HG02981 (cell line): ENCODE measurements around the gene KCTD10.
"Not testable (repeated sequence)": the region's sequence is repeated elsewhere in the genome, so short reads cannot be mapped to it uniquely, and the experiment has no call there.

Experiments
- ATAC-seq: cut with Tn5 transposase; IDR thresholded peaks from one replicate; pipeline ENCODE4 v1.9.1; 2021; ENCODE audit warnings: mild to moderate bottlenecking, moderate library complexity; ENCODE audit not compliant: unreplicated experiment

The KCTD10 gene

GRCh38 chr12:109450980-109451379 lies 26.1 kb downstream of the KCTD10 start:
- ATAC-seq: no peak

- no peak for ATAC-seq
Measured at GRCh38 chr12:109449845-109450532, 27.1 kb downstream of the KCTD10 start.

- ATAC-seq: no peak
Measured at GRCh38 chr12:109448707-109449390, 28.3 kb downstream of the KCTD10 start.

GRCh38 chr12:109448272-109448671 lies 28.8 kb downstream of the KCTD10 start:
- ATAC-seq: no peak

- no peak for ATAC-seq
Measured at GRCh38 chr12:109447482-109447881, 29.6 kb downstream of the KCTD10 start.

- ATAC-seq: no peak
Measured at GRCh38 chr12:109446869-109447268, 30.2 kb downstream of the KCTD10 start.

GRCh38 chr12:109445191-109445609 lies 31.9 kb downstream of the KCTD10 start:
- no peak for ATAC-seq

GRCh38 chr12:109444259-109444658 lies 32.8 kb downstream of the KCTD10 start:
- ATAC-seq: no peak

- no peak for ATAC-seq
Measured at GRCh38 chr12:109443794-109444193, 33.3 kb downstream of the KCTD10 start.

- no peak for ATAC-seq
Measured at GRCh38 chr12:109440851-109441490, 36.1 kb downstream of the KCTD10 start.

GRCh38 chr12:109439951-109440350 lies 37.1 kb downstream of the KCTD10 start:
- not testable (repeated sequence) for ATAC-seq

- ATAC-seq: no peak
Measured at GRCh38 chr12:109439181-109439580, 37.9 kb downstream of the KCTD10 start.

GRCh38 chr12:109436188-109436560 lies 40.9 kb downstream of the KCTD10 start:
- no peak for ATAC-seq

GRCh38 chr12:109435428-109436187 lies 41.5 kb downstream of the KCTD10 start:
- ATAC-seq: no peak

- ATAC-seq: no peak
Measured at GRCh38 chr12:109434582-109434981, 42.5 kb downstream of the KCTD10 start.

- ATAC-seq: no peak
Measured at GRCh38 chr12:109433618-109434017, 43.5 kb downstream of the KCTD10 start.

- no peak for ATAC-seq
Measured at GRCh38 chr12:109432842-109433304, 44.2 kb downstream of the KCTD10 start.

- no peak for ATAC-seq
Measured at GRCh38 chr12:109432431-109432830, 44.7 kb downstream of the KCTD10 start.

- ATAC-seq: no peak
Measured at GRCh38 chr12:109430244-109430643, 46.9 kb downstream of the KCTD10 start.

- ATAC-seq: not testable (repeated sequence)
Measured at GRCh38 chr12:109428804-109429203, 48.3 kb downstream of the KCTD10 start.

- no peak for ATAC-seq
Measured at GRCh38 chr12:109428037-109428629, 49.0 kb downstream of the KCTD10 start.
